Measurements from ENCODE around the gene CFAP206.
A peak's percentile ranks its signal among the peaks of the same experiment; 100 is the strongest.

The CFAP206 gene

GRCh38 chr6:87391334-87391733, 16.4 kb upstream of the CFAP206 start:
- no peak for TF ChIP-seq BHLHE40 (IDR thresholded peaks at IDR 0.05; ENCODE audit: borderline replicate concordance)
- TF ChIP-seq SP1 (IDR thresholded peaks at IDR 0.05): no peak
- TF ChIP-seq HDGF (IDR thresholded peaks at IDR 0.05; ENCODE audit: borderline replicate concordance): no peak
- no peak for TF ChIP-seq TARDBP (IDR thresholded peaks at IDR 0.05)
- TF ChIP-seq FOXM1 (IDR thresholded peaks at IDR 0.05; ENCODE audit: borderline replicate concordance): no peak
- TF ChIP-seq LEF1 (IDR thresholded peaks at IDR 0.05; ENCODE audit: borderline replicate concordance): no peak
- no peak for TF ChIP-seq SUZ12 (IDR thresholded peaks at IDR 0.05)
- no peak for TF ChIP-seq L3MBTL2 (conservative IDR thresholded peaks at IDR 0.05)
- no peak for TF ChIP-seq ZNF384 (IDR thresholded peaks at IDR 0.05)
- TF ChIP-seq FOXA1 (IDR thresholded peaks at IDR 0.05): no peak
- TF ChIP-seq CTBP1 (IDR thresholded peaks at IDR 0.05; ENCODE audit: borderline replicate concordance): no peak
- no peak for TF ChIP-seq NFRKB (IDR thresholded peaks at IDR 0.05)
- no peak for TF ChIP-seq ARNT (IDR thresholded peaks at IDR 0.05)
- TF ChIP-seq PKNOX1 (IDR thresholded peaks at IDR 0.05): no peak
- no peak for TF ChIP-seq FOXK2 (IDR thresholded peaks at IDR 0.05)
- no peak for TF ChIP-seq ELF4 (IDR thresholded peaks at IDR 0.05)
- DNase-seq (ENCODE audit: extremely low spot score): peak; percentile 48
- POLR2A ChIA-PET: no interaction called here
- CTCF ChIA-PET: interaction anchor here (1.5 kb wide), 1 partner anchor 325 kb away, joined by 3 read pairs; no protein-coding TSS in a partner anchor

- ChIA-PET CTCF (interaction anchor here (0.5 to 1.5 kb wide), 10 partner anchors 9 to 326 kb away, joined by 3 to 7 read pairs (median 3); partner anchors contain the start of gene SMIM8), POLR2A (no interaction called here)
- peak; percentile 42 for DNase-seq (ENCODE audit: extremely low spot score)
- TF ChIP-seq TARDBP (IDR thresholded peaks at IDR 0.05) (no peak), CTBP1 (IDR thresholded peaks at IDR 0.05; ENCODE audit: borderline replicate concordance) (no peak), FOXK2 (IDR thresholded peaks at IDR 0.05) (no peak), L3MBTL2 (conservative IDR thresholded peaks at IDR 0.05) (no peak), LEF1 (IDR thresholded peaks at IDR 0.05; ENCODE audit: borderline replicate concordance) (no peak), NFRKB (IDR thresholded peaks at IDR 0.05) (no peak), FOXM1 (IDR thresholded peaks at IDR 0.05; ENCODE audit: borderline replicate concordance) (no peak), SUZ12 (IDR thresholded peaks at IDR 0.05) (no peak)
Measured at GRCh38 chr6:87393026-87393622, 14.6 kb upstream of the CFAP206 start.

DNA sequence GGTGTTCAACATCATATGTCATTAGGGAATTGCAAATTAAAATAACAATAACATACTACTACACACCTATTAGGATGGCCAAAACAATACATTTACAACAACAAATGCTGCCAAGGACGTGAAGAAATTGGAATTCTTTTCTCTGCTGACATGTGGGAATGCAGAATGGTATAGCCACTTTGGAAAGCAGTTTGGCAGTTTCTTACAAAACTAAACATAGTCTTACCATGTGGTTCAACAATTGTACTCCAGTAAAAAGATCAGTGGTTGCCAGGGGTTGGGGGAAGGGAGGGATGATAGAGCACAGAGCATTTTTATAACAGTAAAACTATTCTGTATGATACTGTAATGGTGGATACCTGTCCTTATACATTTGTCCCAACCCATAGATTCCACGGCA, 12.3 kb upstream of the CFAP206 start:
- DNase-seq (ENCODE audit: extremely low spot score): no peak
- POLR2A ChIA-PET: no interaction called here
- TF ChIP-seq FOXK2 (IDR thresholded peaks at IDR 0.05) (no peak), CTBP1 (IDR thresholded peaks at IDR 0.05; ENCODE audit: borderline replicate concordance) (no peak)
- CTCF ChIA-PET: no interaction called here

- DNase-seq (ENCODE audit: extremely low spot score): no peak
- POLR2A ChIA-PET: no interaction called here
- no peak for TF ChIP-seq ZNF384 (IDR thresholded peaks at IDR 0.05)
- no peak for TF ChIP-seq FOXA1 (IDR thresholded peaks at IDR 0.05)
- TF ChIP-seq TARDBP (IDR thresholded peaks at IDR 0.05): no peak
- TF ChIP-seq SP1 (IDR thresholded peaks at IDR 0.05): no peak
- no peak for TF ChIP-seq NFRKB (IDR thresholded peaks at IDR 0.05)
- TF ChIP-seq L3MBTL2 (conservative IDR thresholded peaks at IDR 0.05): no peak
- TF ChIP-seq FOXM1 (IDR thresholded peaks at IDR 0.05; ENCODE audit: borderline replicate concordance): no peak
- no peak for TF ChIP-seq ARNT (IDR thresholded peaks at IDR 0.05)
- no peak for TF ChIP-seq CTBP1 (IDR thresholded peaks at IDR 0.05; ENCODE audit: borderline replicate concordance)
- TF ChIP-seq FOXK2 (IDR thresholded peaks at IDR 0.05): no peak
- CTCF ChIA-PET: interaction anchor here (0.6 to 0.8 kb wide), 2 partner anchors 292 to 331 kb away, joined by 3 to 4 read pairs; no protein-coding TSS in a partner anchor
Measured at GRCh38 chr6:87396595-87397392, 11.0 kb upstream of the CFAP206 start.

- ChIA-PET POLR2A (no interaction called here), CTCF (interaction anchor here (0.6 to 0.8 kb wide), 3 partner anchors 106 to 331 kb away, joined by 3 to 4 read pairs (median 3); no protein-coding TSS in a partner anchor)
- TF ChIP-seq ZNF384 (IDR thresholded peaks at IDR 0.05) (no peak), FOXK2 (IDR thresholded peaks at IDR 0.05) (no peak), NFRKB (IDR thresholded peaks at IDR 0.05) (no peak)
- DNase-seq (ENCODE audit: extremely low spot score): no peak
Measured at GRCh38 chr6:87397656-87398055, 10.1 kb upstream of the CFAP206 start.

GRCh38 chr6:87401832-87402231, 5.9 kb upstream of the CFAP206 start:
- ChIA-PET CTCF (interaction anchor here (0.7 to 2.0 kb wide), 3 partner anchors 8 to 325 kb away, joined by 3 to 7 read pairs (median 3); no protein-coding TSS in a partner anchor), POLR2A (interaction anchor here (0.6 kb wide), 1 partner anchor 88 kb away, joined by 3 read pairs; no protein-coding TSS in a partner anchor)
- TF ChIP-seq CTBP1 (IDR thresholded peaks at IDR 0.05; ENCODE audit: borderline replicate concordance): no peak
- no peak for TF ChIP-seq FOXA1 (IDR thresholded peaks at IDR 0.05)
- no peak for TF ChIP-seq L3MBTL2 (conservative IDR thresholded peaks at IDR 0.05)
- TF ChIP-seq PKNOX1 (IDR thresholded peaks at IDR 0.05): no peak
- TF ChIP-seq SUZ12 (IDR thresholded peaks at IDR 0.05): no peak
- TF ChIP-seq FOXM1 (IDR thresholded peaks at IDR 0.05; ENCODE audit: borderline replicate concordance): no peak
- no peak for TF ChIP-seq BHLHE40 (IDR thresholded peaks at IDR 0.05; ENCODE audit: borderline replicate concordance)
- TF ChIP-seq FOXK2 (IDR thresholded peaks at IDR 0.05): no peak
- TF ChIP-seq ELF4 (IDR thresholded peaks at IDR 0.05): no peak
- TF ChIP-seq ZNF384 (IDR thresholded peaks at IDR 0.05): no peak
- no peak for TF ChIP-seq LEF1 (IDR thresholded peaks at IDR 0.05; ENCODE audit: borderline replicate concordance)
- TF ChIP-seq TARDBP (IDR thresholded peaks at IDR 0.05): no peak
- no peak for TF ChIP-seq HDGF (IDR thresholded peaks at IDR 0.05; ENCODE audit: borderline replicate concordance)
- no peak for TF ChIP-seq ARNT (IDR thresholded peaks at IDR 0.05)
- no peak for TF ChIP-seq NFRKB (IDR thresholded peaks at IDR 0.05)
- no peak for TF ChIP-seq SP1 (IDR thresholded peaks at IDR 0.05)
- no peak for DNase-seq (ENCODE audit: extremely low spot score)
